ENCODE data around the gene PNLDC1.

DNA sequence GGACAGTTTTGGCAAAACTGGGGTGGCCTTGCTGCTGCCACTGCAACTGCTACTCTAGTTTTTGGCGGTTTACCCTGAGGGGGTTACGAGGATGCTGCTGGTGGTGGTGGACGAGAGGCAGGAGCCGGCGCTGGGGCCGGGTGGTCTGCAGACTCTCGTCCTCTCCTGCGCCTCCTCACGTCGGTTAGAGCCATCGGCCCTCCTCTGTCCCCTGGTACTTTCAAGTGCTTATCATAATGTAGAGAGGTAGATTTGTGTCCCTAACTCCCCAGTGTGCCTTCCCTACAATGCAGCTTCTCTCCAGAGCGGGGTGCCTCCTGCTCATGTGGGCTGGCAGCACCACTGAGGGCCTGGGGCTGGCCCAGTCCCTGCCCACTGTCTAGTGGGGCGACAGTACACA lies 25.9 kb downstream of the PNLDC1 start:
- no peak for TF ChIP-seq POLR2A (IDR thresholded peaks at IDR 0.05)
- TF ChIP-seq CTCF (IDR thresholded peaks at IDR 0.05), result no peak
